ENCODE measurements around the gene LRIT3. TPM values are rescaled to one million over a fixed set of nuclear protein-coding genes. Genes with fewer than 3 reads are reported as not detected.

The LRIT3 gene
- total and polyA plus RNA-seq, 2 of the 8 experiments (the other 6 are each of a cell fraction or from before 2014, with no cell fraction given) = 0.11 TPM; not detected in 1

DNA sequence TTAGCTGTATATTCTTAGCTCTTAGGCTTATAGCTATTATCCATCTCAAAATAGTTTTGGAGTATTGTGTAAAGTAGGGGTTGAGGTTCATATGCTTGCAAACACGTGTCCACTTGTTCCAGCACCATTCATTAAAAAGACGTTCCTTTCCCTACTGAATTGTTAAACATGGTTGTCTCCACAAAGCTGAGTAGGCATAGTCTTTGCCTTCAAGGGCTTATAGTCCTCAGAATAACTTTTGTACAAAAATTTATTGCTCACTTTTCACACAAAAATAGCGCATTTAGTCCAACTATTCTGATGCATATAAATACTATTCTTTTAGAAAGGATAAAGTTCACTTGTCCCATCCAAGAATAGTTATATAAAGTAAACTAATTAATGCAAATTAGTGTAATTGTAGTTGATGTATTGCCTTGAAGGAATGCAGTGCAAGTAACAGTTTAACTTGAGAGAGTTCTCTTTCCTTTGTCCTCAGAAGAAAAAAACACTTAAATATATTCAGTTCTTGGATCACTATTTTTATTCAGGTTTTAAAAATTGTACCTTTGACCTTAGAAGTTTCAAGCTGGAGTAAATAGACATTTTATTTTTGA is 14.1 kb downstream of the LRIT3 start:
- Histone ChIP-seq H2AK5ac (ENCODE audit: low read depth, low read length) (no peak overlapping the region), H4K8ac (ENCODE audit: extremely low read depth, insufficient read depth, low read length) (no peak overlapping the region), H2BK5ac (ENCODE audit: low read depth, low read length) (no peak overlapping the region), H3K4ac (replicated peaks; ENCODE audit: insufficient read length, low read depth, low read length) (no peak overlapping the region), H2BK120ac (replicated peaks; ENCODE audit: low read depth, low read length) (no peak overlapping the region), H3K9ac (replicated peaks in 1 of 4; ENCODE audit: extremely low read depth in 1 of 4, low read depth in 3 of 4, low read length in 3 of 4) (no peak overlapping the region), H3K27me3 (replicated peaks in 1 of 4; ENCODE audit: control insufficient read depth in 3 of 4, extremely low read depth in 1 of 4, insufficient read depth in 3 of 4, low read length in 3 of 4) (no peaks in the 10 kb centered on the region), H3K18ac (ENCODE audit: extremely low read depth, low read length) (no peak overlapping the region), H3K4me2 (ENCODE audit: insufficient read depth in 1 of 2, low read depth in 2 of 2, low read length in 2 of 2) (no peak overlapping the region), H3K79me1 (ENCODE audit: low read depth, low read length) (no peaks in the 10 kb centered on the region), H3K56ac (replicated peaks; ENCODE audit: insufficient read length, low read depth, low read length) (no peak overlapping the region), H3K14ac (ENCODE audit: insufficient read length) (no peak overlapping the region), H2BK12ac (ENCODE audit: low read depth, low read length) (no peak overlapping the region), H3K9me3 (ENCODE audit: insufficient read depth in 2 of 2, low read depth in 1 of 2, low read length in 1 of 2) (no peaks in the 10 kb centered on the region; a peak in 1 of 4 replicates), H2AFZ (ENCODE audit: low read length) (no peak overlapping the region), H3K4me1 (replicated peaks in 1 of 4; ENCODE audit: control insufficient read depth in 3 of 4, insufficient read depth in 4 of 4, low read length in 3 of 4) (peaks cover 0 to 3% (median 0%) of the 10 kb centered on the region in 4 experiments; a peak in 1 of 7 replicates), H3K36me3 (ENCODE audit: control insufficient read depth in 2 of 4, insufficient read depth in 4 of 4, low read length in 3 of 4) (no peaks in the 10 kb centered on the region), H2BK15ac (ENCODE audit: low read length) (no peak overlapping the region), H3K79me2 (ENCODE audit: control insufficient read depth in 1 of 2, insufficient read depth in 2 of 2, low read length in 2 of 2) (no peaks in the 10 kb centered on the region), H4K91ac (replicated peaks; ENCODE audit: insufficient read length, low read length) (no peak overlapping the region), H2BK20ac (ENCODE audit: low read length) (no peak overlapping the region), H3K23me2 (ENCODE audit: low read depth, low read length) (no peaks in the 10 kb centered on the region), H3K4me3 (ENCODE audit: extremely low read depth in 1 of 4, insufficient read depth in 2 of 4, low read depth in 3 of 4, low read length in 4 of 4) (no peak overlapping the region), H4K5ac (ENCODE audit: insufficient read length, low read depth, low read length) (no peak overlapping the region), H4K20me1 (replicated peaks in 1 of 2; ENCODE audit: control insufficient read depth in 1 of 2, insufficient read depth in 2 of 2, low read length in 2 of 2) (no peaks in the 10 kb centered on the region), H3K23ac (ENCODE audit: insufficient read length) (no peak overlapping the region), H3K27ac (ENCODE audit: low read depth, low read length) (no peak overlapping the region)
- ChIA-PET CTCF (ENCODE audit: partially characterized antibody) (interaction anchor here (2.3 kb wide), 1 partner anchor 19 kb away, joined by 7 read pairs; no protein-coding TSS in a partner anchor), POLR2A (ENCODE audit: partially characterized antibody) (no interaction called here)
- no peak for DNase-seq (ENCODE audit: low read depth in 1 of 2, low spot score in 2 of 2)
- WGBS, 2 experiments (ENCODE audit: extremely low coverage in 1 of 2, insufficient coverage in 1 of 2, insufficient read length in 1 of 2, insufficient replicate concordance in 2 of 2, low coverage in 1 of 2, low lambda C conversion rate in 2 of 2, missing lambda C conversion rate in 1 of 2) = 86% methylated on average over 3 of the region's 3 CpGs; no CpG with 5 or more reads in 1 of the 2 experiments
- FAIRE-seq = no peak
- TF ChIP-seq RXRA (IDR thresholded peaks at IDR 0.05; ENCODE audit: insufficient read depth, low read depth, low read length) (no peak), BRCA1 (IDR thresholded peaks at IDR 0.05; ENCODE audit: low read depth, low read length) (no peak), EZH2 (IDR thresholded peaks at IDR 0.05; ENCODE audit: low read depth, low read length, severe bottlenecking) (no peak), JUND (IDR thresholded peaks at IDR 0.05; ENCODE audit: low read length) (no peak), SUZ12 (IDR thresholded peaks at IDR 0.05; ENCODE audit: low read length) (no peak), RBBP5 (IDR thresholded peaks at IDR 0.05; ENCODE audit: borderline replicate concordance, low read depth, low read length) (no peak), RFX5 (IDR thresholded peaks at IDR 0.05; ENCODE audit: borderline replicate concordance, low read depth, low read length) (no peak), SIX5 (IDR thresholded peaks at IDR 0.05; ENCODE audit: low read depth, low read length) (no peak), KDM1A (IDR thresholded peaks at IDR 0.05; ENCODE audit: borderline replicate concordance, low read length) (no peak), YY1 (IDR thresholded peaks at IDR 0.05; ENCODE audit: low read depth, low read length) (no peak), SAP30 (IDR thresholded peaks at IDR 0.05; ENCODE audit: insufficient read depth, insufficient replicate concordance, low read length) (no peak), BACH1 (IDR thresholded peaks at IDR 0.05; ENCODE audit: low read length) (no peak), SP1 (IDR thresholded peaks at IDR 0.05; ENCODE audit: low read depth, low read length) (no peak), SP2 (IDR thresholded peaks at IDR 0.05; ENCODE audit: low read length) (no peak), JUN (IDR thresholded peaks at IDR 0.05; ENCODE audit: low read depth, low read length) (no peak)

Measured in H1 (cell line).